ENCODE results near the gene LRRC7. TPM values are rescaled to one million over a fixed set of nuclear protein-coding genes. Genes with fewer than 3 reads are reported as not detected.
"Not testable (repeated sequence)": the region's sequence is repeated elsewhere in the genome, so short reads cannot be mapped to it uniquely, and the experiment has no call there.

Gene LRRC7
- total RNA-seq, 3 donors from 2014 or later (not counting 1 experiment from before 2014, with no cell fraction given) = not detected

DNA sequence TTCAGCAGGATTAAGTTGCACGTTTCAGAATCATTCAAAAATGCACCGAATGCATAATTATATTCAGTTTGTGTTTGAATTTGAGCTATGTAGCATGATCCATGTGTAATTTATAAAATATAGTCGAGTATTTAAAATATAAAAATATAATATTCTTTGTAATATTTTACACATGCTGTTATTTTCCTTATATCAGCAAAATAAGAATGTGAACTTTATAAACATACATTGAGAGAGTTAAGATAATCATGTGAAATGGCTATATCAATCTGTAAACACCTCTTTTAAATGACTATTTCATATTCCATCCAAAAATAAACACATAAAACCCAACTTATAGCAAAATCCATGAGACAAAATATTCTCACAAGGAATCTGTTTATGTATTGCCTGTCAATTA lies 303.7 kb downstream of the LRRC7 start:
- intact Hi-C loops (cut with micrococcal nuclease) = no loop called here
- Mint-ChIP-seq H3K4me1 (no peaks in the 10 kb centered on the region), H3K27ac (no peak overlapping the region), H3K27me3 (ENCODE audit: low read depth in 2 of 2) (no peaks in the 10 kb centered on the region), H3K4me3 (no peak overlapping the region), H3K36me3 (peaks cover 5% of the 10 kb centered on the region), H3K9me3 (peaks cover 14 to 16% of the 10 kb centered on the region in 2 donors)
- no peaks in the 10 kb centered on the region for H3K27me3 ChIP-seq (ENCODE audit: control insufficient read depth, insufficient read depth, low read length)
- no peaks in the 10 kb centered on the region for H3K4me1 ChIP-seq (ENCODE audit: control insufficient read depth, insufficient read depth, low read length)
- ATAC-seq (no peak), DNase-seq (no peak)
- H3K27ac ChIP-seq (ENCODE audit: low read length) = no peak overlapping the region
- 64% methylated on average over 2 of the region's 3 CpGs for whole genome bisulfite sequencing (ENCODE audit: insufficient coverage)
- TF ChIP-seq, protein P1, sequence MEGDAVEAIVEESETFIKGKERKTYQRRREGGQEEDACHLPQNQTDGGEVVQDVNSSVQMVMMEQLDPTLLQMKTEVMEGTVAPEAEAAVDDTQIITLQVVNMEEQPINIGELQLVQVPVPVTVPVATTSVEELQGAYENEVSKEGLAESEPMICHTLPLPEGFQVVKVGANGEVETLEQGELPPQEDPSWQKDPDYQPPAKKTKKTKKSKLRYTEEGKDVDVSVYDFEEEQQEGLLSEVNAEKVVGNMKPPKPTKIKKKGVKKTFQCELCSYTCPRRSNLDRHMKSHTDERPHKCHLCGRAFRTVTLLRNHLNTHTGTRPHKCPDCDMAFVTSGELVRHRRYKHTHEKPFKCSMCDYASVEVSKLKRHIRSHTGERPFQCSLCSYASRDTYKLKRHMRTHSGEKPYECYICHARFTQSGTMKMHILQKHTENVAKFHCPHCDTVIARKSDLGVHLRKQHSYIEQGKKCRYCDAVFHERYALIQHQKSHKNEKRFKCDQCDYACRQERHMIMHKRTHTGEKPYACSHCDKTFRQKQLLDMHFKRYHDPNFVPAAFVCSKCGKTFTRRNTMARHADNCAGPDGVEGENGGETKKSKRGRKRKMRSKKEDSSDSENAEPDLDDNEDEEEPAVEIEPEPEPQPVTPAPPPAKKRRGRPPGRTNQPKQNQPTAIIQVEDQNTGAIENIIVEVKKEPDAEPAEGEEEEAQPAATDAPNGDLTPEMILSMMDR (IDR thresholded peaks at IDR 0.05) = no peak
- no peaks in the 10 kb centered on the region for H3K9me3 ChIP-seq (ENCODE audit: control insufficient read depth, insufficient read depth, low read length)
- H3K4me3 ChIP-seq (ENCODE audit: low read length) = no peak overlapping the region
- H3K36me3 ChIP-seq (ENCODE audit: control insufficient read depth, insufficient read depth, low read length) = no peaks in the 10 kb centered on the region

DNA sequence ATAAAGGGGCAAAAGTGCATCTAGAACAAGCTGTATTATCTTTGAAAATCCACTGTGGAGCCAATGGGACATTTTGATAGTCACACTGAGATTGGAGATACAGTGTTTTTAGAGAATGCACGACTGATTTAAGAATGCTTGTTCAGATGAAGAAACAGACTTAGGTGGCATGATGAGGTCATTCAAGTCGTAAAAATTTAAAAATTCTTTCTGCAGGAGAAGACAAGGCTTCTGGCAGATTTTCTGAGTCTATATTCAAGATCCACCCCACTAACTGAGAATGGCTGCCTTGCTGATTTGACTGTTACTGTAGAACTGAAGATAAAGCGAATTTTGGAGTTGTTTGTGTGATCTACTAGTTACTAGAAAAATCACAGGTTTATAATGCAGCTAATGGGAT lies 310.6 kb downstream of the LRRC7 start:
- Mint-ChIP-seq H3K27ac (no peak overlapping the region), H3K36me3 (no peaks in the 10 kb centered on the region), H3K27me3 (ENCODE audit: low read depth in 2 of 2) (no peaks in the 10 kb centered on the region), H3K4me3 (no peak overlapping the region), H3K4me1 (no peaks in the 10 kb centered on the region), H3K9me3 (peaks cover 7 to 11% of the 10 kb centered on the region in 2 donors)
- no peaks in the 10 kb centered on the region for H3K36me3 ChIP-seq (ENCODE audit: control insufficient read depth, insufficient read depth, low read length)
- 73% methylated on average over 3 of the region's 3 CpGs for WGBS (ENCODE audit: insufficient coverage)
- H3K4me1 ChIP-seq (ENCODE audit: control insufficient read depth, insufficient read depth, low read length) = no peaks in the 10 kb centered on the region
- H3K27me3 ChIP-seq (ENCODE audit: control insufficient read depth, insufficient read depth, low read length) = no peaks in the 10 kb centered on the region
- TF ChIP-seq, protein P1 (IDR thresholded peaks at IDR 0.05) = no peak
- DNase-seq = no peak
- H3K4me3 ChIP-seq (ENCODE audit: low read length) = no peak overlapping the region
- H3K27ac ChIP-seq (ENCODE audit: low read length) = no peak overlapping the region
- peaks cover 5% of the 10 kb centered on the region for H3K9me3 ChIP-seq (ENCODE audit: control insufficient read depth, insufficient read depth, low read length)
- no peak for ATAC-seq
- intact Hi-C loops (cut with micrococcal nuclease) = no loop called here

DNA sequence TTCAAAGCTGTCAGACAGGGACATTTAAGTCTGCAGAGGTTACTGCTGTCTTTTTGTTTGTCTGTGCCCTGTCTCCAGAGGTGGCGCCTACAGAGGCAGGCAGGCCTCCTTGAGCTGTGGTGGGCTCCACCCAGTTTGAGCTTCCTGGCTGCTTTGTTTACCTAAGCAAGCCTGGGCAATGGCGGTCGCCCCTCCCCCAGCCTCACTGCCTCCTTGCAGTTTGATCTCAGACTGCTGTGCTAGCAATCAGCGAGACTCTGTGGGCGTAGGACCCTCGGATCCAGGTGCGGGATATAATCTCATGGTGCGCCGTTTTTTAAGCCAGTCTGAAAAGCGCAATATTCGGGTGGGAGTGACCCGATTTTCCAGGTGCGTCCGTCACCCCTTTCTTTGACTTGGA lies 320.3 kb downstream of the LRRC7 start:
- DNase-seq; H3K27me3 Mint-ChIP-seq (ENCODE audit: low read depth in 2 of 2); H3K4me1 Mint-ChIP-seq; H3K4me3 ChIP-seq (ENCODE audit: low read length); H3K9me3 ChIP-seq (ENCODE audit: control insufficient read depth, insufficient read depth, low read length); H3K4me1 ChIP-seq (ENCODE audit: control insufficient read depth, insufficient read depth, low read length); H3K27ac ChIP-seq (ENCODE audit: low read length); intact Hi-C loops (cut with micrococcal nuclease); H3K27ac Mint-ChIP-seq; ATAC-seq; H3K4me3 Mint-ChIP-seq; H3K36me3 ChIP-seq (ENCODE audit: control insufficient read depth, insufficient read depth, low read length); H3K27me3 ChIP-seq (ENCODE audit: control insufficient read depth, insufficient read depth, low read length); H3K36me3 Mint-ChIP-seq: not testable (repeated sequence)
- H3K9me3 Mint-ChIP-seq = peaks cover 4 to 15% of the 10 kb centered on the region in 2 donors
- WGBS (ENCODE audit: insufficient coverage) = 94% methylated on average over 13 of the region's 14 CpGs

DNA sequence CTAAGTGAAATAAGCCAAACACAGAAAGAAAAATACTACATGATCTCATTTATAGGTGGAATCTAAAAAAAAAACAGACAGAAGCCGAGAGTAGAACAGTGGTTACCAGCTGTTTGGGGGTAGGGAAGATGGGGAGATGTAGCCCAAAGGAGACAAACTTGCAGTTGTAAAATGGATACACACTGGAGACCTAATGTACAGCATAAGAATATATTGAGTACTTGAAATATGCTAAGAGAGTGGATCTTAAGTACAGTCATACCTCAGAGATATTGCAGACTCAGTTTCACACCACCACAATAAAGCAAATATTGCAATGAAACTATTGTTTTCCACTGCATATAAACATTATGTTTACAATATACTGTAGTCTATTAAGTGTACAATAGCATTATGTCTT lies 320.9 kb downstream of the LRRC7 start:
- no peak overlapping the region for H3K27ac Mint-ChIP-seq
- TF ChIP-seq, protein P1 (IDR thresholded peaks at IDR 0.05) = no peak
- H3K36me3 ChIP-seq (ENCODE audit: control insufficient read depth, insufficient read depth, low read length) = no peaks in the 10 kb centered on the region

More for the DNA sequence above, 320.9 kb downstream of the LRRC7 start:
- Histone ChIP-seq H3K4me3 (ENCODE audit: low read length) (no peak overlapping the region), H3K27ac (ENCODE audit: low read length) (no peak overlapping the region), H3K4me1 (ENCODE audit: control insufficient read depth, insufficient read depth, low read length) (no peaks in the 10 kb centered on the region), H3K27me3 (ENCODE audit: control insufficient read depth, insufficient read depth, low read length) (no peaks in the 10 kb centered on the region), H3K9me3 (ENCODE audit: control insufficient read depth, insufficient read depth, low read length) (peaks cover 2% of the 10 kb centered on the region)
- H3K36me3 Mint-ChIP-seq = no peaks in the 10 kb centered on the region
- H3K9me3 Mint-ChIP-seq = peaks cover 5 to 15% of the 10 kb centered on the region in 2 donors
- ATAC-seq (no peak), DNase-seq (no peak)
- H3K4me1 Mint-ChIP-seq = no peaks in the 10 kb centered on the region
- intact Hi-C loops (cut with micrococcal nuclease) = no loop called here
- H3K4me3 Mint-ChIP-seq = no peak overlapping the region
- no peaks in the 10 kb centered on the region for H3K27me3 Mint-ChIP-seq (ENCODE audit: low read depth in 2 of 2)
- 67% methylated on average over 1 of the region's 1 CpG for WGBS (ENCODE audit: insufficient coverage)

Measured in natural killer cell (primary cell).